Stomach (tissue), 9 donors: ENCODE data around the gene AQP12B. TPM values are rescaled to one million over a fixed set of nuclear protein-coding genes. Genes with fewer than 3 reads are reported as not detected.
"Not testable (repeated sequence)": the region's sequence is repeated elsewhere in the genome, so short reads cannot be mapped to it uniquely, and the experiment has no call there.

Experiments
- DNase-seq, 2 donors: peaks; one replicate each; pipeline versions ENCODE4 v3.0.0 to v3.0.0-alpha.2; 2013 to 2019
- H3K27ac ChIP-seq, 5 donors: fragments of 200-600 bp in 4 of 5; sonication (generic) in 4 of 5; one replicate each; pipeline ENCODE4 v1.5.1; 2013 to 2019; ENCODE audit warnings: mild to moderate bottlenecking in 1 of 5, moderate library complexity in 1 of 5
- H3K27me3 ChIP-seq, 3 donors: fragments of 200-600 bp; sonication (generic); one replicate each; pipeline ENCODE4 v1.5.1; 2017 to 2019; ENCODE audit warnings: mixed run types in 1 of 3
- H3K36me3 ChIP-seq, 4 donors: fragments of 200-600 bp; sonication (generic); 1 replicate in 3 of 4; 2 replicates in 1 of 4; pipeline ENCODE4 v1.5.1; 2016 to 2019
- H3K4me1 ChIP-seq, 4 donors: fragments of 200-600 bp; sonication (generic); one replicate each; pipeline ENCODE4 v1.5.1; 2016 to 2019
- H3K4me3 ChIP-seq, 4 donors: fragments of 200-600 bp; sonication (generic) in 3 of 4; one replicate each; pipeline ENCODE4 v1.5.1; 2016 to 2019; ENCODE audit warnings: mild to moderate bottlenecking in 1 of 4
- H3K9me3 ChIP-seq, 4 donors: fragments of 200-600 bp; sonication (generic); one replicate each; pipeline ENCODE4 v1.5.1; 2016 to 2019
- CTCF ChIP-seq, 7 experiments: fragments of 450-650 bp in 4 of 7; fragments of 200-600 bp in 3 of 7; sonication (generic) in 3 of 7; IDR thresholded peaks; one replicate each; pipeline ENCODE4 v1.5.1; 2016 to 2019; ENCODE audit warnings: antibody characterized with exemption in 7 of 7, control low read depth in 2 of 7, mild to moderate bottlenecking in 1 of 7
- EP300 ChIP-seq: sonication (generic); formaldehyde crosslinking; IDR thresholded peaks from one replicate; pipeline ENCODE4 v1.6.1; 2017; ENCODE audit warnings: antibody characterized with exemption
- POLR2A ChIP-seq, 4 donors: fragments of 450-650 bp; IDR thresholded peaks; one replicate each; pipeline ENCODE4 v1.6.1; 2016; ENCODE audit warnings: antibody characterized with exemption in 4 of 4, control low read depth in 2 of 4, mild to moderate bottlenecking in 1 of 4, moderate library complexity in 1 of 4
- POLR2AphosphoS5 ChIP-seq, 3 donors: sonication (generic); formaldehyde crosslinking; IDR thresholded peaks; one replicate each; pipeline ENCODE4 v1.6.1; 2016; ENCODE audit warnings: antibody characterized with exemption in 3 of 3
- WGBS, 5 donors: extraction: QIAGEN DNeasy Blood & Tissue Kit in 3 of 5; methylation state at CpG; one replicate each; pipeline versions ENCODE4 v1.1.5 to v1.1.7; 2013 to 2018; 5-methylcytosine and 5-hydroxymethylcytosine counted together
- intact Hi-C: fragments of 100-400 bp; cut with DNase I; formaldehyde crosslinking; loops from one replicate; pipeline ENCODE4 v1.15.1; 2023; ENCODE audit warnings: low total_unique reads
- polyA plus RNA-seq, 3 donors: library from polyadenylated mRNA; stranded (reverse); fragments of 200-250 nt; gene quantifications; one replicate each; pipeline ENCODE4 v1.2.3, GENCODE V29; 2013
- total RNA-seq, 5 donors: library from RNA; depleted of rRNA; stranded (reverse); fragments of >200 nt; gene quantifications; one replicate each; pipeline versions ENCODE4 v1.1.0 to v1.2.3, GENCODE V29; 2014 to 2016
- donor health status: healthy with polysubstance abuse.
- donor health status: Bipolar disorder and iron deficiency.
- donor health status: healthy.

Gene AQP12B
- total and polyA plus RNA-seq, 8 donors: 0.46 to 0.89 TPM; not detected in 6

GRCh38 chr2:240692583-240693561 is 10.2 kb upstream of the AQP12B start:
- H3K27ac ChIP-seq, H3K36me3 ChIP-seq, intact Hi-C loops, DNase-seq, H3K4me3 ChIP-seq, H3K9me3 ChIP-seq, H3K4me1 ChIP-seq, H3K27me3 ChIP-seq: not testable (repeated sequence)
- 68 to 81% (median 74%) methylated on average over 3 to 16 of the region's 34 CpGs for WGBS, 5 donors

DNA sequence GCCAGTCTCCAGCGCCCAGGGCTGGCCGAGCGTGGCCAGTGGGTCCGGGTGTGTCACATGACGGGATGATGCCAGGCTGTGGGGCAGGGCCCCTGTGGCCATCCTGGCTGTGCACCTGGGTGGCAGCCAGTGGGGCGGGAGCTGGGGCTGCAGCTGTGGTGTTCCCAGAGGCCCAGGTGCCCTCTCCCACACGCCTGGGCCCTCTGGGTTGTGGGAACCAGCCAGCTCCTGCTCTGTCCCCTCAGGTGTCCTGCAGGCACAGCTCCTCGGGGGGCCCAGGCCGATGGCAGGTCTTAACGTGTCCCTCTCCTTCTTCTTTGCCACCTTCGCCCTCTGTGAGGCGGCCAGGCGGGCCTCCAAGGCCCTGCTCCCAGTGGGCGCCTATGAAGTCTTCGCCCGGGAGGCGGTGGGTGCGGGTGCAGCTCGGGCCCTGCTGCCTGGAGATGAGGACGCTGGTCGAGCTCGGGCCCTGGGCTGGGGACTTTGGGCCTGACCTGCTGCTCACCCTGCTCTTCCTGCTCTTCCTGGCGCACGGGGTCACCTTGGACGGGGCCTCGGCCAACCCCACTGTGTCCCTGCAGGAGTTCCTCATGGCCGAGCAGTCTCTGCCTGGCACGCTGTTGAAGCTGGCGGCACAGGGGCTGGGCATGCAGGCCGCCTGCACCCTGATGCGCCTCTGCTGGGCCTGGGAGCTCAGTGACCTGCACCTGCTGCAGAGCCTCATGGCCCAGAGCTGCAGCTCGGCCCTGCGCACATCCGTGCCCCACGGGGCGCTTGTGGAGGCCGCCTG is 9.1 kb upstream of the AQP12B start, which contains the start of gene AQP12A:
Gene AQP12A, plus strand, starts transcription at position 236 of the 790 bp plus-strand sequence. Its CDS starts 48 bp downstream, at position 284.
- H3K36me3 ChIP-seq, H3K9me3 ChIP-seq, H3K27me3 ChIP-seq, H3K27ac ChIP-seq, DNase-seq, H3K4me3 ChIP-seq, H3K4me1 ChIP-seq, intact Hi-C loops: not testable (repeated sequence)
- WGBS, 5 donors: 80 to 91% (median 90%) methylated on average over 4 to 29 of the region's 37 CpGs

DNA sequence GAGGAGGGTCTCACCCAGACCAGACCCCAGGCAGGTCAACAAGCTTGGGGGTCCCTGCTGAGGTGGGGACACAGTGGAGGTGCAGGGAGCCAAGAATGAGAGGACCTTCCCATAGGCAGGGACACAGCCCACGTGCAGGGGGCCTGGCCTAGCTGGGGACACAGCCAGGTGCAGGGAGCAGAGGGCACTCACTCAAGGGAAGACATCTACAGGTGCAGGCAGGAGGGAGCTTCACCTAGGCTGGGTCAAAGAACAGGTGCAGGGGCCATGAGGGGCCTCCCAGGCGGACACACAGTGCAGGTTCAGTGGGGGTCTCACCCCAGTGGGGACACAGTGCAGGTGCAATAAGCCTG is 8.4 kb upstream of the AQP12B start:
- WGBS, 5 donors: 47 to 57% (median 52%) methylated on average over 1 of the region's 2 CpGs; no CpG with 5 or more reads in 1 of the 5 donors
- H3K27me3 ChIP-seq, H3K9me3 ChIP-seq, intact Hi-C loops, H3K36me3 ChIP-seq, H3K4me1 ChIP-seq, H3K27ac ChIP-seq, H3K4me3 ChIP-seq: not testable (repeated sequence)
- DNase-seq: peak in 1 of 2 donors; percentile 12

DNA sequence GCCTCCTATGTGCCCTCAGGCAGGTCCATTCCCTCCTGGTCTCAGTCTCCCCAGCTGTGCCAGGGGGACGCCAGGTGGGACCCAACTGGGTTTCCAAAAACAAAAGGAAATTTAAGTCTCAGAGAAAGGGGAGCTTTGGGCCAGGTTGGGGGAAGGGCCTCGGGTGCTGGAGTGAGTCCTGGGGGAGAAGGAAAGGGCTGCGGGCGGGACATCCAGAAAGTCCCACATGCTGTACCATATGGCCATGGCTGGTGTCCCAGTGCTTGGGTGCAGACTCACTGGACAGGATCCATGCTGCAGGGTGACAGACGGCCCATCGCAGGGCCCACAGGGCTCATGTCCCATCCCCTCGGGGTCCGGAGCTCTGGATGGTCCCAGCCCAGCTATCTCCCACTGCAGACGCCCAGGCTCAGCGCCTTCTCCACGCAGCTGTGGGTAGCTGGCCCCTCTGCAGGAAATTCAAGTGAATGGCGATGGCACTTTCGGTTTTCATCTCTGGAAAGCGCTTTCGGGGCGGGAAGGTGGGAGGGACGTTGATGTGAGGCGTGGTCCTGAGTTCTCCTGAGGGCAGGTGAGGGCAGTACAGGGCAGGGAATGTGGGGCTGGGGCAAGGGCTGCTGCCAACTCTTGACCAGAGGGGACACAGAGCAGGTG is 7.9 kb upstream of the AQP12B start:
- H3K4me1 ChIP-seq, H3K27ac ChIP-seq, intact Hi-C loops, H3K36me3 ChIP-seq, H3K4me3 ChIP-seq, H3K27me3 ChIP-seq, H3K9me3 ChIP-seq, DNase-seq: not testable (repeated sequence)
- 77 to 96% (median 86%) methylated on average over 4 to 8 of the region's 18 CpGs for WGBS, 5 donors

DNA sequence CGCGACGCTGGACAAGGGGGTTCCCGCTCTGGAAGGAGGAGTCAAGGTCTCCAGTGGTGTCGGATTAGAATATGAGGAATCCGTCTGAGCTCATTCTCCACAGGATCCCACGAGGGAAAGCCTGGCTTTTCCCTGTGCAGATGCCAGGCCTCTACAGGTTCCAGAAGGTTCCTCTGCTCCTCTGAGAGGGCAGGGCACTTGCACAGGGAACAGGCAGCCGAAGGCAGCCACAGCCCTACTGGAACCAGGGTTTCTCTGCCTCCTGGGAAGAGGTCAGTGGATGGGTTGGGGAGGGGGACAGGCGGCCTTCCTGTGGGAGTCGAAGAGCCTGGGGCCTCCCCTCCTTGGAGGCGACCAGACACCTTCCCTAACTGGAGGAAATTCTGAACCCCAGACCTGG is 7.3 kb upstream of the AQP12B start:
- peaks cover 0 to 8% (median 0%) of the 10 kb centered on the region in 4 donors for H3K4me1 ChIP-seq
- no peaks in the 10 kb centered on the region for H3K9me3 ChIP-seq
- H3K27ac ChIP-seq: no peak overlapping the region
- TF ChIP-seq POLR2A (IDR thresholded peaks at IDR 0.05): no peak
- H3K36me3 ChIP-seq: no peaks in the 10 kb centered on the region
- WGBS, 5 donors: 69 to 85% (median 77%) methylated on average over 6 to 11 of the region's 11 CpGs
- no peaks in the 10 kb centered on the region for H3K27me3 ChIP-seq
- intact Hi-C loops: no loop called here
- H3K4me3 ChIP-seq: no peak overlapping the region
- DNase-seq: peak in 1 of 2 donors; percentile 0

GRCh38 chr2:240688553-240688919 is 5.9 kb upstream of the AQP12B start:
- H3K4me3 ChIP-seq: no peak overlapping the region
- H3K9me3 ChIP-seq: no peaks in the 10 kb centered on the region
- intact Hi-C loops: no loop called here
- peak in 1 of 2 donors; percentile 1 for DNase-seq
- TF ChIP-seq CTCF (IDR thresholded peaks at IDR 0.05): no peak
- no peak for TF ChIP-seq POLR2AphosphoS5 (IDR thresholded peaks at IDR 0.05)
- no peak for TF ChIP-seq POLR2A (IDR thresholded peaks at IDR 0.05)
- TF ChIP-seq EP300: no peak
- H3K36me3 ChIP-seq: no peaks in the 10 kb centered on the region
- peaks cover 0 to 8% (median 0%) of the 10 kb centered on the region in 4 donors for H3K4me1 ChIP-seq
- peaks cover 0 to 5% (median 0%) of the 10 kb centered on the region in 3 donors for H3K27me3 ChIP-seq
- H3K27ac ChIP-seq: no peak overlapping the region
- WGBS, 5 donors: 88 to 98% (median 95%) methylated on average over 9 of the region's 9 CpGs
